Measurements from ENCODE around the gene KRTAP10-9.
"Not testable (repeated sequence)": the region's sequence is repeated elsewhere in the genome, so short reads cannot be mapped to it uniquely, and the experiment has no call there.

KRTAP10-9 gene

GRCh38 chr21:44618504-44618903 is 8.4 kb upstream of the KRTAP10-9 start:
- no peak for TF ChIP-seq CTCF (IDR thresholded peaks at IDR 0.05)
- DNase-seq: no peak

GRCh38 chr21:44618909-44619308 is 8.0 kb upstream of the KRTAP10-9 start:
- Mint-ChIP-seq H3K27ac (no peak overlapping the region), H3K9me3 (peaks cover 49% of the 10 kb centered on the region)
- no peak for DNase-seq

More at GRCh38 chr21:44618504-44618903, 8.4 kb upstream of the KRTAP10-9 start:
- Mint-ChIP-seq H3K9me3 (peaks cover 45% of the 10 kb centered on the region), H3K27ac (no peak overlapping the region), H3K4me3 (no peak overlapping the region), H3K36me3 (ENCODE audit: low read depth) (peaks cover 6% of the 10 kb centered on the region), H3K4me1 (peaks cover 24% of the 10 kb centered on the region), H3K27me3 (ENCODE audit: low read depth, poor library complexity) (peaks cover 4% of the 10 kb centered on the region)

GRCh38 chr21:44619886-44620285 is 7.0 kb upstream of the KRTAP10-9 start:
- no peak for TF ChIP-seq CTCF (IDR thresholded peaks at IDR 0.05)
- no peak for DNase-seq
- Mint-ChIP-seq H3K36me3 (ENCODE audit: low read depth) (peaks cover 18% of the 10 kb centered on the region), H3K4me1 (peaks cover 18% of the 10 kb centered on the region), H3K27ac (no peak overlapping the region), H3K27me3 (ENCODE audit: low read depth, poor library complexity) (peaks cover 4% of the 10 kb centered on the region), H3K9me3 (peaks cover 59% of the 10 kb centered on the region), H3K4me3 (no peak overlapping the region)

More at GRCh38 chr21:44618909-44619308, 8.0 kb upstream of the KRTAP10-9 start:
- no peak for TF ChIP-seq CTCF (IDR thresholded peaks at IDR 0.05)
- H3K36me3 Mint-ChIP-seq (ENCODE audit: low read depth): peaks cover 10% of the 10 kb centered on the region
- H3K4me3 Mint-ChIP-seq: no peak overlapping the region
- H3K4me1 Mint-ChIP-seq: peaks cover 24% of the 10 kb centered on the region
- peaks cover 4% of the 10 kb centered on the region for H3K27me3 Mint-ChIP-seq (ENCODE audit: low read depth, poor library complexity)

- TF ChIP-seq CTCF (IDR thresholded peaks at IDR 0.05): no peak
- peaks cover 67% of the 10 kb centered on the region for H3K9me3 Mint-ChIP-seq
These were observed 3.3 kb upstream of the KRTAP10-9 start for GRCh38 chr21:44623575-44623974.

GRCh38 chr21:44625756-44626155 is 1.1 kb upstream of the KRTAP10-9 start:
- Mint-ChIP-seq H3K4me3 (no peak overlapping the region), H3K36me3 (ENCODE audit: low read depth) (peaks cover 18% of the 10 kb centered on the region), H3K4me1 (peaks cover 7% of the 10 kb centered on the region), H3K9me3 (peaks cover 57% of the 10 kb centered on the region), H3K27me3 (ENCODE audit: low read depth, poor library complexity) (peaks cover 7% of the 10 kb centered on the region), H3K27ac (no peak overlapping the region)
- no peak for TF ChIP-seq CTCF (IDR thresholded peaks at IDR 0.05)
- no peak for DNase-seq

More at GRCh38 chr21:44623575-44623974, 3.3 kb upstream of the KRTAP10-9 start:
- Mint-ChIP-seq H3K4me3 (no peak overlapping the region), H3K27ac (no peak overlapping the region), H3K36me3 (ENCODE audit: low read depth) (peaks cover 18% of the 10 kb centered on the region), H3K27me3 (ENCODE audit: low read depth, poor library complexity) (peaks cover 3% of the 10 kb centered on the region), H3K4me1 (peaks cover 7% of the 10 kb centered on the region)
- no peak for DNase-seq

- Mint-ChIP-seq H3K27ac (no peak overlapping the region), H3K27me3 (ENCODE audit: low read depth, poor library complexity) (peaks cover 7% of the 10 kb centered on the region), H3K36me3 (ENCODE audit: low read depth) (peaks cover 22% of the 10 kb centered on the region), H3K9me3 (peaks cover 60% of the 10 kb centered on the region), H3K4me3 (no peak overlapping the region), H3K4me1 (peaks cover 7% of the 10 kb centered on the region)
- no peak for DNase-seq
- no peak for TF ChIP-seq CTCF (IDR thresholded peaks at IDR 0.05)
These were observed 631 bp upstream of the KRTAP10-9 start for GRCh38 chr21:44626262-44626661.

GRCh38 chr21:44627181-44627822 is 409 bp downstream of the KRTAP10-9 start:
- H3K27me3 Mint-ChIP-seq (ENCODE audit: low read depth, poor library complexity); H3K4me1 Mint-ChIP-seq; DNase-seq; H3K27ac Mint-ChIP-seq; H3K4me3 Mint-ChIP-seq: not testable (repeated sequence)
- H3K9me3 Mint-ChIP-seq: peaks cover 61% of the 10 kb centered on the region
- H3K36me3 Mint-ChIP-seq (ENCODE audit: low read depth): peaks cover 33% of the 10 kb centered on the region

- not testable (repeated sequence) for H3K27ac Mint-ChIP-seq, DNase-seq, H3K4me1 Mint-ChIP-seq, H3K4me3 Mint-ChIP-seq
- peaks cover 60% of the 10 kb centered on the region for H3K9me3 Mint-ChIP-seq
- H3K27me3 Mint-ChIP-seq (ENCODE audit: low read depth, poor library complexity): peaks cover 10% of the 10 kb centered on the region
- H3K36me3 Mint-ChIP-seq (ENCODE audit: low read depth): peaks cover 33% of the 10 kb centered on the region
These were observed 939 bp downstream of the KRTAP10-9 start for GRCh38 chr21:44627831-44628233.
